ENCODE results near the gene TSEN34.

DNA sequence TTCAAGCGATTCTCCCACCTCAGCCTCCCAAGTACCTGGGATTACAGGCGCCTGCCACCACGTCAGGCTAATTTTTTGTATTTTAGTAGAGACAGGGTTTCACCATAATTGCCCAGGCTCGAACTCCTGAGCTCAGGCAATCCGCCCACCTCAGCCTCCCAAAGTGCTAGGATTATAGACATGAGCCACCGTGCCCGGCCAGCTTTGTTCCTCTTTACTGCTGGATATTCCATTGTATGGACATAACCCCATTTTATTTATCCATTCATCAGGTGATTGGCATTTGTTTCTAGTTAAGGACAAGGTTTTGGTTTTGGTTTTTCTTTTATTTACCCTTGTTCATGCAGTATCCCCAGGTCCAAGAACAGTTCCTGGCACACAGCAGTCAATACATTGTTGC lies 5.4 kb downstream of the TSEN34 start:
- TF ChIP-seq, protein P1, sequence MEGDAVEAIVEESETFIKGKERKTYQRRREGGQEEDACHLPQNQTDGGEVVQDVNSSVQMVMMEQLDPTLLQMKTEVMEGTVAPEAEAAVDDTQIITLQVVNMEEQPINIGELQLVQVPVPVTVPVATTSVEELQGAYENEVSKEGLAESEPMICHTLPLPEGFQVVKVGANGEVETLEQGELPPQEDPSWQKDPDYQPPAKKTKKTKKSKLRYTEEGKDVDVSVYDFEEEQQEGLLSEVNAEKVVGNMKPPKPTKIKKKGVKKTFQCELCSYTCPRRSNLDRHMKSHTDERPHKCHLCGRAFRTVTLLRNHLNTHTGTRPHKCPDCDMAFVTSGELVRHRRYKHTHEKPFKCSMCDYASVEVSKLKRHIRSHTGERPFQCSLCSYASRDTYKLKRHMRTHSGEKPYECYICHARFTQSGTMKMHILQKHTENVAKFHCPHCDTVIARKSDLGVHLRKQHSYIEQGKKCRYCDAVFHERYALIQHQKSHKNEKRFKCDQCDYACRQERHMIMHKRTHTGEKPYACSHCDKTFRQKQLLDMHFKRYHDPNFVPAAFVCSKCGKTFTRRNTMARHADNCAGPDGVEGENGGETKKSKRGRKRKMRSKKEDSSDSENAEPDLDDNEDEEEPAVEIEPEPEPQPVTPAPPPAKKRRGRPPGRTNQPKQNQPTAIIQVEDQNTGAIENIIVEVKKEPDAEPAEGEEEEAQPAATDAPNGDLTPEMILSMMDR (conservative IDR thresholded peaks at IDR 0.05; ENCODE audit: low read length), result no peak
- no peak for TF ChIP-seq EZH2phosphoT487 (IDR thresholded peaks at IDR 0.05; ENCODE audit: borderline replicate concordance)
